HG03064 (cell line): ENCODE results near the gene IFNGR2.
A peak's percentile ranks its signal among the peaks of the same experiment; 100 is the strongest.
"Not testable (repeated sequence)": the region's sequence is repeated elsewhere in the genome, so short reads cannot be mapped to it uniquely, and the experiment has no call there.

ENCODE experiments used
- ATAC-seq: cut with Tn5 transposase; IDR thresholded peaks from one replicate; pipeline ENCODE4 v1.9.1; 2021; ENCODE audit warnings: low read depth; ENCODE audit not compliant: unreplicated experiment

The IFNGR2 gene

DNA sequence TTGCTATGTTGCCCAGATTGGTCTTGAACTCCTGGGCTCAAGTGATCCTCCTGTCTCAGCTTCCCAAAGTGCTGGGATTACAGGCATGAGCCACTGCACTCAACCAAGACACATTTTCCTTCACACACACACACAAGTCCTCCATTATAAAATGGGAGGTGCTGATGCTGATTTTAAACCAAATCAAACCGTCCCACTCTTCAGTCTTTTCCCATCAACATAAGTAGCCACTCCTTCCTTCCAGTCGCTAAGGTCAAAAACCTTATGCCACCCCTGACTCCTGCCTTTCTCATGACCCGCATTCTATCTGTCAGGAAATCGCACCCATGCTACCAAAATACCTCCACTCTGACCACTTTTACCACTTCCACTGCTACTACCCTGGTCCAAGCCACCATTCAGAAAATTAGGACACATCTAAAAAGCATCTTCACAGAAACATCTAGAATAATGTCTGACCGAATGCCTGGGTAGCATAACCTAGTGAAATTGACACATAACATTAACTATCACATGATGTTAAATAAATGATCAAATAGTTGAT lies 28.0 kb upstream of the IFNGR2 start:
- ATAC-seq: no peak

DNA sequence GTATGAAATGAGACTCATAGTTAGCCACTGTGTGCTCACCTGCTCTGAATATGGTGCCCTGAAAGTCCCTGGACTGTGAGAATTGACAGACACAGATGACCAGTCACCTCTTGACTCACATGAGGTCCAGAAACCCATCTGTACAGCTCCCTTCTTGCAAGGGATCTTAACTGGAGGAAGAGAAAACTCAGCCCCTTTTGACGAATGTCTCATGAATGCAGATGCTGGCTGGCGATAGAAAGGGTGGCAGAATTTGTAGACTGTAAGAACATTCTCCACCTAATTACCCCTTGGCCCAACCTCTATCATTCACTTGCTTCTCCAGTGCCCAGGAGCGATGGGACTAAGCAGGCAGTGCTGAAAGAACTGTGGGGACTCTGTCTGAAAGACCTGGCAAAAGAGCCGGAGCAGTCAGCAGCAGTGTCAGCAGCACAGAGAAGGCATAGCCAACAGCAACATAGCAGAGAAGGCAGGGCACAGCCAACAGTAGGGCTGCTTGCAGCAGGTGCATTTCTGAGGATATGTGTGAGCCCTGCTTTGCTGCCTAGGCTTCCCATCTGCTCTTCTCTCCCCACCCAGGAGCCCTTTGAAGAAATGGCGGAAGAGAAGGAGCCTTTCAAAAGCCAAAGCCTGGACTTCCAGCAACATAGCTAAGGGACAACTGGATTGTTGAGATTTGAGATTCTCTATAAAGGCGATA lies 25.8 kb upstream of the IFNGR2 start:
- no peak for ATAC-seq

DNA sequence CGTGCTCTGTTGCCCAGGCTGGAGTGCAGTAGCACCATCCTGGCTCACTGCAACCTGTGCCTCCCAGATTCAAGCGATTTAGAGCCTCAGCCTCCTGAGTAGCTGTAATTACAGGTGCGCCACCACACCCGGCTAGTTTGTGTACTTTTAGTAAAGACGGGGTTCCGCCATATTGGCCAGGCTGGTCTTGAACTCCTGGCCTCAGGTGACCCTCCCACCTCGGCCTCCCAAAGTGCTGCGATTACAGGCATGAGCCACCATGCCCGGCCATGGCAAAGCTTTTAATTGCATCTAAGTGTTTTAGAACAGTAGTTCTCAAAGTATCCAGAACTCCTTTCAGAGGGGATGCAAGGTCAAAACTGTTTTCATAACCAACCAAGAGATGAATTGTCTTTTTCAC lies 25.1 kb upstream of the IFNGR2 start:
- no peak for ATAC-seq

GRCh38 chr21:33379934-33380333 lies 23.3 kb upstream of the IFNGR2 start:
- not testable (repeated sequence) for ATAC-seq

DNA sequence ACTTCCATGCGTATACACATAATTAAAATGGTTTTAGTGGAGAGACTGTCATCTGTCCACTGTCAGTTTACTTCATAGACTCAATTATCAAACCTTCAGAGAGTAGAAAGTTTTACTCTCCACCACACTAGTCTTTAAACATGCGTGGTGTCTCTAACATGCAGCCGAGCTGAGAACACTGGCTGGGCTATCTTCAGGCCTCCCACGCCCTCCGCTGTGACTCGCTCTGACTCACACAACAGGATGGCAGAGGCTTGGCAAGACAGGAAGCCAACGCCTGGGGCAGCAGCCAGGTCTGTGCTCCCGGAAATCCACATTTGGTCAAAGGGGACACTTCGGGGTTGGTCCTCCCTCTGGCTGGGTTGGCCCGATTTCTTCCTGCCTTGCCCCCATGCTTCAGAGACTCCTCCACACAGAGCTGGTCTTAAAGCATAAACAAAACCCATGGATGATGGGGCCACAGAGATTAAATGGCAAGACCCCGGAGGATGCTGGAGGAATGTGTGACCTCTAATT lies 22.7 kb upstream of the IFNGR2 start:
- no peak for ATAC-seq

DNA sequence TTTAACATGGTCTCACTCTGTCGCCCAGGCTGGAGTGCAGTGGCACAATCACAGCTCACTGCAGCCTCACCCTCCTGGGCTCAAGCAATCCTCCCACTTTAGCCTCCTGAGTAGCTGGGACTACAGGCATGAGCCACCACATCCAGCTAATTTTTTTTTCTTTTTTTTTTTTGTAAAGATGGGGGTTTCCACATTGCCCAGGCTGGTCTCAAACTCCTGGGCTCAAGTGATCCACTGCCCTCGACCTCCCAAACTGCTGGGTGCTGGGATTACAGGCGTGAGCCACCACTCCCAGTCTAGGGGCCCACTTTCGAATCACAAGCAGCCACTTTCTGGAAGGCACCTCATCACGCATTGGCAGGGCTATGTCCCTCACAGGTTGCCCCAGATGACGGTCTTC lies 21.8 kb upstream of the IFNGR2 start:
- not testable (repeated sequence) for ATAC-seq

GRCh38 chr21:33383056-33383888 lies 19.9 kb upstream of the IFNGR2 start:
- peak; percentile 63 for ATAC-seq

GRCh38 chr21:33384841-33385331 lies 18.3 kb upstream of the IFNGR2 start:
- no peak for ATAC-seq

DNA sequence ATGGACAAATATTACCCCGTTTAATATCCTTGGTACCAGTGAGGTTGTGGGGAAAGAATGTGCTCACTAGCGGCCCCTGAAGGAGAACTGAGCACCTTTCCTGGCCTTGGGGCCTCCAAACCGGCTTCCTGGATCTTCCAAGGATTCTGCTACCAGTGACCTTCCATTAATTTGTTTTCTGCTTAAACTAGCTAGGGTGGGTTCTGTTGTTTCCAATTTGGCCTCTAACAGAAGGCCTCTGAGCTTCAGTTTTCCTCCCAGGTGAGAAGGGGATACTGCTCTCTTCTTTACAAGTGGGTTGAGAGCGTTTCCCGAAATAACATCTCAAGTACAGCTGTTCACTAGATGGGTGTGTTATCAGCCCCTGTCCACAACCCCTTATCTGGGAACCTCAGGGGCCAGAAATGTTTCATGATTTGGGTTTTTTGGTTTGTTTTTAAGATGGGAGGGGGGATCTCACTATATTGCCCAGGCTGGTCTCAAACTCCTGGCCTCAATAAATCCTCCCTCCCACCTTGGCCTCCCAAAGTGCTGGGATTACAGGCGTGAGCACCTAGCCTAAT lies 16.9 kb upstream of the IFNGR2 start:
- ATAC-seq: no peak

GRCh38 chr21:33387294-33387693 lies 15.9 kb upstream of the IFNGR2 start:
- no peak for ATAC-seq

DNA sequence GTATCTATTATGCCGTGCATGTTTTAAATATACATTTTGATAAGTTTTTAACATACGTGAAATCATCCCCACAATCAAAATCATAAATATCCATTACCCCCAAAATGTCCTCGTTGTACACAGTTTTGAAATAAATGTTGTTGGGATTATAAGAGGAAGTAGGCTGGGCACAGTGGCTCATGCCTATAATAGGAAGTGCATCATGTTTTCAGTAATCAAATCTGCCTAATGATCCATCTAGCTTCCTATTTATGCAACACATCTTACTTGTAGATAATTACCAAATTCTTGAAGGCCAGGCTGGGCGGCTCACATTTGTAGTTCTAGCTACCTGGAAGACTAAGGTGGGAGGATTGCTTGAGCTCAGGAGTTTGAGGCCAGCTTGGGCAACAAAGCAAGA lies 15.0 kb upstream of the IFNGR2 start:
- no peak for ATAC-seq

GRCh38 chr21:33390479-33390878 lies 12.7 kb upstream of the IFNGR2 start:
- ATAC-seq: no peak

DNA sequence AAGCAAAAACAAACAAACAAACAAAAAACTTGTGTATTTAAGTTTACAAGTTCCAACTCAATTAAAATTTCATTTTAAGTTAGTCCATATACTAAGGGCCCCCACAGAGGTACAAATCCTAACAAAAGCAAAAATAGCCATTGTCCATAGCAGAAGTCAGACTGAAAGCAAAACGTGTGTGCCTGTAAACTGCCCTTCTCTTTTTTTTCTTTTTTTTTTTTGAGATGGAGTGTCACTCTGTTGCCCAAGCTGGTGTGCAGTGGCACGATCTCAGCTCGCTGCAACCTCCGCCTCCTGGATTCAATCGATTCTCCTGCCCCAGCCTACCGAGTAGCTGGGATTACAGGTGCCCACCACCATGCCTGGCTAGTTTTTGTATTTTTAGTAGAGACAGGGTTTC lies 11.6 kb upstream of the IFNGR2 start:
- no peak for ATAC-seq

DNA sequence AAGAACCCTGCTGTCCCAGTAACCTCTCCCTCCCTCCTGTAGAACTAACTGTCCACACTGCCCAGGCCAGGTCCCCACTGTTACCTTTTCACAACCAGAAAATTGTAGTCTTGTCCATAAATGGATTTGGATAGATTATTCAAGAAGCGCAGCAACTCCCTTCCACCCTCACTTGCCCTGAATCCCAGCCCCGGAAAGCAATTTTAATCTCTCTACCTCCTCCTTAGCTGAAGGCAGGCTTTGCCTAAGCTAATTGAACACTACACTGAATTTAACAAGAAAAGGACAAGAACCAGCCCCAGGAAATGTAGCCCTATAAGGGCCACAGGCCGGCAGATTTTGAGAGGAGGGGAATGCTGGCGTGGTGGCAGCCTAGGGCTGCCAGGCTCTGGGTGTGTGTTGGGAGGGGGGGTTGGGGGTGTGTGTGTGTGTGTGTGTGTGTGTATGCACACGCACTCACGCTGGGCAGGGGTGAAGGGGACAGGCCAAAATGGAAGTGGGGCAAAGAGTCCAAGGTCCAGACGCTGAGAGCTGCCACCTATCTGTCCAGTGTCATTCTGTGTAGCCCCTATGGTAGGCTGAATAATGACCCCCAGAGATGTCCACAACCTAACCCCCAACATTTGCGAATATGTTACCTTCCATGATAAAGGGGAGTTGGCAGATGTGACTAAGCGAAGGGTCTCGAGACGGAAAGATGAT lies 10.8 kb upstream of the IFNGR2 start:
- no peak for ATAC-seq

- ATAC-seq: no peak
Observed at GRCh38 chr21:33393348-33393747, 9.9 kb upstream of the IFNGR2 start.

DNA sequence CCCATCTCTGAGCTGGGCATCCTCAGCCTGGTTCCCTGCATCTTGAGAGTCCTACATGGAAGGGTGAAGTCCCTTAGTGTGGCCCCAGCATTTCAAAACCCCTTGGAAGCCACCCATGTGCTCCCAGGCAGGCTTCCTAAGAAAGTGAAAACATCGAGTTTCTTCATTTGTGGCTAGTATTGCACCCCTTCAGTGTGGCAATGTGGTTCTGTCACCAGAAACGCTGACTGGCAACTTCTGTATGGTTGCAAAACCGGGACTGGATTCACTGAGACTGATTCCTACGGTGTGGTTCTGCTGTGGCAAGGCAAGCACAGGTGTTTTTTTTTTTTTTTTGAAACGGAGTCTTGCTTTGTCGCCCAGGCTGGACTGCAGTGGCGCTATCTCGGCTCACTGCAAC lies 9.0 kb upstream of the IFNGR2 start:
- no peak for ATAC-seq

GRCh38 chr21:33395891-33396331 lies 7.3 kb upstream of the IFNGR2 start:
- ATAC-seq: no peak

DNA sequence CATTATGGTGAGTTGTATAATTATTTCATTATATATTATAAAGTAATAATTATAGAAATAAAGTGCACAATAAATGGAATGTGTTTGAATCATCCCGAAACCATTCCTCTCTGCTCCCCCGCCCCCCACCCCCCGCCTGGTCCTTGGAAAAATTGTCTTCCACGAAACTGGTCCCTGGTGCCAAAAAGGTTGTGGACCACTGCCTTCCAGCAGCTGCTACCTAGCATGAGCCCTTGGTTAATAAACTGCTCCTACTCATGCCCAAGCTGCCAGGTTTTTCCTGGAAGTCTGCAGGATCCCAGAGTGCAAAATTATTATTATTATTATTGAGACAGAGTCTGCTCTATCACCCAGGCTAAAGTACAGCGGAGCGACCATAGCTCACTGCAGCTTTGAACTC lies 6.8 kb upstream of the IFNGR2 start:
- no peak for ATAC-seq

DNA sequence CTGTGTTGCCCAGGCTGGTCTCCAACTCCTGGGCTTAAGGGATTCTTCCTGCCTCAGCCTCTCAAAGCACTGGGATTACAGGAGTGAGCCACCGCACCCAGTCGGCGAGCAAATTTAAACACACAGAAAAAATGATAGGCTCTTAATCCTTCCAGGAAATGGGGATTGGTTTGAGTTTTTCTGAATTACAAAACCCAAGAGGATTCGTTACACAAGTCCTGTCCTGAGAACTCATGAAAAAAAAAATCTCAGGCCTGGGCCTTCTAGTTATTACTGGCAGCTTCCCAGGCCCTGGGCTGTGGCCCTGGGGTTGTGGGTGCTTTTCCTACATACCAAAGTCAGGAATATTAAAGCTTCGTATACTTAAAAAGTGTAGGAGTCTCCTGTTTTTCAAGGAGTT lies 6.3 kb upstream of the IFNGR2 start:
- ATAC-seq: no peak

GRCh38 chr21:33397717-33398116 lies 5.5 kb upstream of the IFNGR2 start:
- ATAC-seq: no peak
